ENCODE results near the gene AGGF1. TPM values are rescaled to one million over a fixed set of nuclear protein-coding genes. Genes with fewer than 3 reads are reported as not detected.

Gene AGGF1
- total and polyA plus RNA-seq, 4 donors: 20.9 to 29.3 (median 28.0) TPM

DNA sequence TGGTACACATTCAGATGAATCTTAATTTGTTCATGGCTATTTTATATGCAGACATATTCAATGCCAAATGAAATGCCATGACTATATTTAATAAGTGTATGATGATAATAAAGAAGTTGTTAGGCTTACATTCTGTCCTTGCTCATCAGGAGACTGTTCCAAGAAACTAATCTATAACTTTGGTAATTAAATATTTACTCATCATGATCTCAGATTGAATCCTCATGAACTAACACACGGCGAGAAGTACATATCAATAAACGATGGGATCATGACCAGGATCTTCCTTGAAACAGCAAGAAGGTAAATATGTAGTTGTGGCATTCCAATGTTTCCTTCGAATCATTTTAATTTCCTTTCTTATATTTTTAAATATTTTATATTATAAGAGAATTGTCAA, 12.5 kb upstream of the AGGF1 start:
- Histone ChIP-seq H3K4me3 (ENCODE audit: low read depth, low read length) (no peak overlapping the region), H3K27me3 (ENCODE audit: control insufficient read depth, insufficient read depth, low read length) (no peaks in the 10 kb centered on the region), H3K9me3 (ENCODE audit: control insufficient read depth, insufficient read depth, low read length) (no peaks in the 10 kb centered on the region), H3K27ac (ENCODE audit: low read depth, low read length) (no peak overlapping the region), H3K36me3 (ENCODE audit: control insufficient read depth, insufficient read depth, low read length) (no peaks in the 10 kb centered on the region), H3K4me1 (ENCODE audit: control insufficient read depth, insufficient read depth, low read length) (no peaks in the 10 kb centered on the region)
- WGBS (ENCODE audit: insufficient coverage): no CpG with 5 or more reads among the region's 4 CpGs
- DNase-seq (ENCODE audit: low read depth in 4 of 6, low spot score in 6 of 6): no peak

DNA sequence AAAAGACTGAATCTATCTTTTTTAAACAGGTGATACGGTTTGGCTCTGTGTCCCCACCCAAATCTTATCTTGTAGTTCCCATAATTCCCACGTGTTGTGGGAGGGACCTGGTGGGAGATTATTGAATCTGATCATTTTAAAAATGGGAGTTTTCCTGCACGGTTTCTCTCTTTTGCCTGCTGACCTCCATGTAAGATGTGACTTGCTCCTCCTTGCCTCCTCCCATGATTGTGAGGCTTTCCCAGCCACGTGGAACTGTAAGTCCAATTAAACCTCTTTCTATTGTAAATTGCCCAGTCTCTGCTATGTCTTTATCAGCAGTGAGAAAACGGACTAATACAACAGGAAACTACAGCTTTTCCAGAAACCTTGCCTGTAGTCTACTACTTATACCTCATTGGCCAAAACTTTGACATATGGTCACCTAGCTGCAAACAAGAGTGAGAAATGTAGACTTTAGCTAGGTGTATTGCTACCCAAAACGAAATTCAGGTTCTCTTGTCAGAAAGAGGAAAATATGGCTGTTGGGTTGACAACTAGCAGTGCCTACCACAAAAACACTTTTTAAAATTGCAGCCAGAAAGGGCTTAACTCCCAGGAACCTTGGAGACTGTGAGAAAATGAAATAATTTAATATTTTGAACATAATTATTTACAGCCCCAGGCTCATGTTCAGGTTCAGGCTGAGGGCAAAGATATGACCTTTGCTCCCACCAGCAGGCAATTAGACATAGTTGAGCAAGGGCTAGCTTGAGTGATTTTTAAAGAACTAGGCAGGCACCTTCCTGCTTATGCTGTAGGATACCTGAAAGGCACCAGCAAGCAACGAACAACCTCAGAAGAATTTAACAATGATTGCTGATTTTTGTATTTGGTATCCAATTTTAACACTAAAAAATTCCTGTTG, 7.4 kb upstream of the AGGF1 start:
- no peak overlapping the region for H3K4me3 ChIP-seq (ENCODE audit: low read depth, low read length)
- WGBS (ENCODE audit: insufficient coverage): 63% methylated on average over 2 of the region's 7 CpGs
- no peak for DNase-seq (ENCODE audit: low read depth in 4 of 6, low spot score in 6 of 6)

DNA sequence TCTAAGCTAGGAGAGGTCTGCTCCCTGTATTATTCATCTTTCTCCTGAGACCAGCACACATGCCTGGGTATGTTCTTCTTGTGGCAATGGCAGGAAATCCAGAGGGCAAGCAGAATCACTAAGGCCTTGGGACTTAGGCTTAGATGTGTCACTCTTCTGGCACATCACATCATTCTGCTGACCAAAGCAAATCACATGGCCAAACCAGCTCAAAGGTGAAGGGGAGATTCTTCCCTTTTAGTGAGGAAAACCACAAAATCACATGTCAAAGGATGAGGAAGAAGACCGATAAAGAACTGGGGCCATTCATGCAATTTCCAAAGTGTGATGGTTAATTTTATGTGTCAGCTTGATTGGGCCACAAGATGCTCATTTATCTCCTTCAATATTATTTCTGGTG, 5.7 kb upstream of the AGGF1 start:
- H3K36me3 ChIP-seq (ENCODE audit: control insufficient read depth, insufficient read depth, low read length): no peaks in the 10 kb centered on the region
- no peaks in the 10 kb centered on the region for H3K27me3 ChIP-seq (ENCODE audit: control insufficient read depth, insufficient read depth, low read length)
- no peak for DNase-seq (ENCODE audit: low read depth in 4 of 6, low spot score in 6 of 6)
- no peak overlapping the region for H3K4me3 ChIP-seq (ENCODE audit: low read depth, low read length)
- H3K27ac ChIP-seq (ENCODE audit: low read depth, low read length): no peak overlapping the region
- H3K4me1 ChIP-seq (ENCODE audit: control insufficient read depth, insufficient read depth, low read length): no peaks in the 10 kb centered on the region
- WGBS (ENCODE audit: insufficient coverage): no CpG with 5 or more reads among the region's 1 CpG
- peaks cover 2% of the 10 kb centered on the region for H3K9me3 ChIP-seq (ENCODE audit: control insufficient read depth, insufficient read depth, low read length)

More for the DNA sequence above, 7.4 kb upstream of the AGGF1 start:
- Histone ChIP-seq H3K27ac (ENCODE audit: low read depth, low read length) (no peak overlapping the region), H3K9me3 (ENCODE audit: control insufficient read depth, insufficient read depth, low read length) (no peaks in the 10 kb centered on the region), H3K36me3 (ENCODE audit: control insufficient read depth, insufficient read depth, low read length) (no peaks in the 10 kb centered on the region), H3K27me3 (ENCODE audit: control insufficient read depth, insufficient read depth, low read length) (no peaks in the 10 kb centered on the region), H3K4me1 (ENCODE audit: control insufficient read depth, insufficient read depth, low read length) (no peaks in the 10 kb centered on the region)

DNA sequence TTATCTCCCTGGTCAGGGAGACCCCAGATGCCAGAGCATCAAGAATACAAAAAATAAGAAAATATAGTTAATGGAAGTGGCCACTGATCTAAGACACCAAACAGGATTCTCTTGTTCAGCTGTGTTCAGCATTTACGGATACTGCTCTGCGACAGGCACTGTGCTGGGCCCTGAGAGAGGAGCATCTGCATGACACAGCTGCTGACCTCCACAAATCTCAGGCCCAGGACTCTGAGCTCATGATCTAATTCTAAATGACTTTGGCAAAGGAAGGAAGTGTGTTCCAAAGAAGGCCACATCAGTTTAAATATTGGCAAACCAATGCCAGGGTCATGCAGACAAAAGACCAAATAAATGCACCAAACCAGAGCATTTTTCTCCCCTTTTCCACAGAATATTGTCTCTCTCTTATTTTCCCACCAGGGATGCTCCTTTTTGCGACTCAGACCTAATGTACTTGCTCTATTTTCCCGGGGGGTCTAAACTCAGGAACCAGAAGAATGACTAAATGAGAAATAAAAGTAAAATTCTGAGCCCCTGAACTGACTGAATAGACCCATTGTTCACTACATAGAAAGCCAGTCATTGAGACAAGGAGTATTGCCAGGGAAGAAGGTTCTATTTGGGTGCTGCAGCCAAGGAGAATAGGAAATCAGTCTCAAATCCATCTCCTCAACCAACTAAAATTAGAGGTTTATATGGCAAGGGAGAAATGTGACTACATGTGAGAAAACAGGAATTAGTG, 1.4 kb upstream of the AGGF1 start:
- no peak for DNase-seq (ENCODE audit: low read depth in 4 of 6, low spot score in 6 of 6)
- peaks cover 6% of the 10 kb centered on the region for H3K4me1 ChIP-seq (ENCODE audit: control insufficient read depth, insufficient read depth, low read length)
- no peak overlapping the region for H3K4me3 ChIP-seq (ENCODE audit: low read depth, low read length)
- no peaks in the 10 kb centered on the region for H3K36me3 ChIP-seq (ENCODE audit: control insufficient read depth, insufficient read depth, low read length)
- H3K9me3 ChIP-seq (ENCODE audit: control insufficient read depth, insufficient read depth, low read length): peaks cover 2% of the 10 kb centered on the region
- H3K27me3 ChIP-seq (ENCODE audit: control insufficient read depth, insufficient read depth, low read length): no peaks in the 10 kb centered on the region
- H3K27ac ChIP-seq (ENCODE audit: low read depth, low read length): no peak overlapping the region
- 100% methylated on average over 2 of the region's 4 CpGs for WGBS (ENCODE audit: insufficient coverage)

DNA sequence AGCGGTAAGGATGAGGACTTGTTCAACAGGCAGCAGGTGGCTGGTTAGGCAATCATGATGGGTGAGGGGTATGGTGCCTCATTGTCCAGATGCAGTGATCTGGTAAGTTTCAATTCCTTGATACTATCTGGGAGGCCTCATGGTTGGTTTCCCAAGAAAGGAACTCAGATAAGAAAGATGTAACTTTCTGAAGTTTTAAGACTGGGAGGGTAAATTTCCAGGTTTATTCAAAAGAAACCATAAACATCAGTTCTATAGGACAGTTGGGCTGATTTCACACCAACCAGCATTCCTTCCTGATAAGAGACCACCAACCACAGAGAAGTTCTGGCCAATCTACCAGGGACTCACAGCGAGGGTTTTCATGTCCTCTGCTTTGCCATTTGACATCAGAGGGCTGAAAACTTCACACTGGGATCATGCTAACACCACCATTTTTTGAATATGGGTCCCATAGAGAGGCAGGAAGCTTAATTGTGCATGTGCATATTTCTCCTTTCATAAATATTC, 773 bp upstream of the AGGF1 start:
- H3K9me3 ChIP-seq (ENCODE audit: control insufficient read depth, insufficient read depth, low read length): peaks cover 2% of the 10 kb centered on the region
- WGBS (ENCODE audit: insufficient coverage): 100% methylated on average over 1 of the region's 2 CpGs
- no peak for DNase-seq (ENCODE audit: low read depth in 4 of 6, low spot score in 6 of 6)
- peaks cover 6% of the 10 kb centered on the region for H3K4me1 ChIP-seq (ENCODE audit: control insufficient read depth, insufficient read depth, low read length)
- no peaks in the 10 kb centered on the region for H3K27me3 ChIP-seq (ENCODE audit: control insufficient read depth, insufficient read depth, low read length)
- peak overlapping the region; percentile 94 for H3K4me3 ChIP-seq (ENCODE audit: low read depth, low read length)
- peak overlapping the region; percentile 95 for H3K27ac ChIP-seq (ENCODE audit: low read depth, low read length)
- H3K36me3 ChIP-seq (ENCODE audit: control insufficient read depth, insufficient read depth, low read length): no peaks in the 10 kb centered on the region

DNA sequence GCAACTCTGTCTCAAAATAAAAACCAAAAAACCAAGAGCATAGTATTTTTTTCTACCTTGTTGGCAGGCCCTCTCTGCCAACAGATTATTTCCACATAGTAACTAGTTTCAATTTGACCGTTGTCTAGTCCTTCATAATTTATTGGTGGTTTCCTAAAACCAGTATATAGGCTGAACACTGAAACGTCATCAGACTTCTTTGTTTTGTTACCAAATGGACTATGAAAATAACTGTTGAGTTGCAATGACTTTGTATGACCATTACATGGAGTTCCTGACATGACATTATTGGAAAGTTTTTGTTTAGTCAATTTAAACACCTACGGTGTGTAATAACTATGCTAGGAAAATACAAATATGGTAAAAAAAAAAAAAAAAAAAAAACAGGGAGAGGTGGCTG, 1.7 kb downstream of the AGGF1 start:
- WGBS (ENCODE audit: insufficient coverage): no CpG with 5 or more reads among the region's 3 CpGs
- Histone ChIP-seq H3K36me3 (ENCODE audit: control insufficient read depth, insufficient read depth, low read length) (peaks cover 3% of the 10 kb centered on the region), H3K9me3 (ENCODE audit: control insufficient read depth, insufficient read depth, low read length) (peaks cover 2% of the 10 kb centered on the region), H3K27me3 (ENCODE audit: control insufficient read depth, insufficient read depth, low read length) (no peaks in the 10 kb centered on the region), H3K27ac (ENCODE audit: low read depth, low read length) (no peak overlapping the region), H3K4me3 (ENCODE audit: low read depth, low read length) (no peak overlapping the region), H3K4me1 (ENCODE audit: control insufficient read depth, insufficient read depth, low read length) (peaks cover 6% of the 10 kb centered on the region)
- no peak for DNase-seq (ENCODE audit: low read depth in 4 of 6, low spot score in 6 of 6)

DNA sequence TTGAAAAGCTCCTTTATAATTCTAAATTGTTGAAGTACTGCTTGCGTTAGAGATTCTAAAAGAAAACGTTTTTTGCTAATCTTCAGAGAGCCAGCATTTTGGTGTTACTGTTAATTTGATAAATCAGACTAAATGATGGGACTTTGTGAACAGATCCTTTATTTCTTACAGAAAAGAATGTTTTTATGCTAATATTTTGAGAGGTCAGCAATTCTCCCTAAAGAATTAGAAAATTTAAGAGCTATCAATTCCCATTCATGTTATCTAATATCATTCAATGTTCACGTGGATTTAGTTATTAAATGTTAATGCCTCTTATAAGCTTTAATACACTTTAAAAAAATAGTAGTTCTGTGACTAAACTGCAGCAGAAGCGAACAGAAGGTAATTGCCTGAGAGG, 2.4 kb downstream of the AGGF1 start:
- peaks cover 7% of the 10 kb centered on the region for H3K36me3 ChIP-seq (ENCODE audit: control insufficient read depth, insufficient read depth, low read length)

DNA sequence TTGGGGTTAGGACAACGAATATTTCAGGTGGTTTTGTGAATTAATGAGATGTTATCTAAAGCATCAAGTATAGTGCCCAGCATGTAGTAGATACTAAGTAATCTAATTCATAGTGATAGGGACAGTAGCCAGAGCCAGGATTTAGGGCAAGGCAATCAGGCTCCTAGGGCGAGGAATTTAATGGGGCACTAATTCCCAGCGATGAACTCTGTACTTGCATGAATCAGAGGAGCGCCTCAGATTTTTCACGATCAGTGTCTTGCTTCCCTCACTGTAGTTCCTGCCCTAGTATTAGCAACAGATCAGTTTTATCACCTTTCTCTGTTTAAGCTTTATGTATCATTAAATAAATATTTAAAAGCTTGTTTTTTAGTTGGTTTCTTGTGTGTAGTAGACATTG, 3.1 kb downstream of the AGGF1 start:
- Histone ChIP-seq H3K27ac (ENCODE audit: low read depth, low read length) (no peak overlapping the region), H3K4me1 (ENCODE audit: control insufficient read depth, insufficient read depth, low read length) (peaks cover 6% of the 10 kb centered on the region), H3K4me3 (ENCODE audit: low read depth, low read length) (no peak overlapping the region), H3K9me3 (ENCODE audit: control insufficient read depth, insufficient read depth, low read length) (peaks cover 2% of the 10 kb centered on the region), H3K36me3 (ENCODE audit: control insufficient read depth, insufficient read depth, low read length) (peaks cover 8% of the 10 kb centered on the region), H3K27me3 (ENCODE audit: control insufficient read depth, insufficient read depth, low read length) (no peaks in the 10 kb centered on the region)
- WGBS (ENCODE audit: insufficient coverage): 97% methylated on average over 3 of the region's 5 CpGs
- no peak for DNase-seq (ENCODE audit: low read depth in 4 of 6, low spot score in 6 of 6)

More for the DNA sequence above, 2.4 kb downstream of the AGGF1 start:
- WGBS (ENCODE audit: insufficient coverage): no CpG with 5 or more reads among the region's 4 CpGs
- Histone ChIP-seq H3K9me3 (ENCODE audit: control insufficient read depth, insufficient read depth, low read length) (peaks cover 2% of the 10 kb centered on the region), H3K4me3 (ENCODE audit: low read depth, low read length) (no peak overlapping the region), H3K4me1 (ENCODE audit: control insufficient read depth, insufficient read depth, low read length) (peaks cover 6% of the 10 kb centered on the region), H3K27ac (ENCODE audit: low read depth, low read length) (no peak overlapping the region), H3K27me3 (ENCODE audit: control insufficient read depth, insufficient read depth, low read length) (no peaks in the 10 kb centered on the region)
- no peak for DNase-seq (ENCODE audit: low read depth in 4 of 6, low spot score in 6 of 6)

DNA sequence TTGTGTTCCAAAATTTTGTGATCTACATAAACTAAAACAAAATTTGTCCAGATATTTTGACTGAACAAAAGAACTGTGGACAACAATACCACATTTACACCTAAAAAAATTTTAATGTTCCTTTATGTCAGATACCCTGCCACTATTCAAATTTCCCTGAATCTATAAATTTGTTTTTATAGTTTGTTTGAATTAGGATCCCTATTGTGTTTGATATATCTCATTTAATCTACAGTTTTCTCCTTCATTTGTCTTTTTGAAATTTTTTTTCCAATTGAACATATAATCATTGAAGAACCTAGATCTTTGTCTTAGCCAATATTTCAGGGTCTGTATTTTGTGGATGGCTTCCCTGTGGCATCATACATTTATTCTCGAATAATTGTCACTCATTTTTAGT, 5.7 kb downstream of the AGGF1 start:
- Histone ChIP-seq H3K9me3 (ENCODE audit: control insufficient read depth, insufficient read depth, low read length) (no peaks in the 10 kb centered on the region), H3K36me3 (ENCODE audit: control insufficient read depth, insufficient read depth, low read length) (peaks cover 14% of the 10 kb centered on the region), H3K4me1 (ENCODE audit: control insufficient read depth, insufficient read depth, low read length) (peaks cover 6% of the 10 kb centered on the region), H3K4me3 (ENCODE audit: low read depth, low read length) (no peak overlapping the region), H3K27me3 (ENCODE audit: control insufficient read depth, insufficient read depth, low read length) (no peaks in the 10 kb centered on the region), H3K27ac (ENCODE audit: low read depth, low read length) (no peak overlapping the region)
- no peak for DNase-seq (ENCODE audit: low read depth in 4 of 6, low spot score in 6 of 6)
- no CpG with 5 or more reads among the region's 1 CpG for WGBS (ENCODE audit: insufficient coverage)

All from spinal cord (tissue), 10 donors.